T-helper 22 cell (primary cell): ENCODE results near the gene ARFIP1.

Source experiments
- DNase-seq: peaks from one replicate; pipeline ENCODE4 v3.0.0-alpha.2; 2020; ENCODE audit warnings: low read depth

ARFIP1 gene

DNA sequence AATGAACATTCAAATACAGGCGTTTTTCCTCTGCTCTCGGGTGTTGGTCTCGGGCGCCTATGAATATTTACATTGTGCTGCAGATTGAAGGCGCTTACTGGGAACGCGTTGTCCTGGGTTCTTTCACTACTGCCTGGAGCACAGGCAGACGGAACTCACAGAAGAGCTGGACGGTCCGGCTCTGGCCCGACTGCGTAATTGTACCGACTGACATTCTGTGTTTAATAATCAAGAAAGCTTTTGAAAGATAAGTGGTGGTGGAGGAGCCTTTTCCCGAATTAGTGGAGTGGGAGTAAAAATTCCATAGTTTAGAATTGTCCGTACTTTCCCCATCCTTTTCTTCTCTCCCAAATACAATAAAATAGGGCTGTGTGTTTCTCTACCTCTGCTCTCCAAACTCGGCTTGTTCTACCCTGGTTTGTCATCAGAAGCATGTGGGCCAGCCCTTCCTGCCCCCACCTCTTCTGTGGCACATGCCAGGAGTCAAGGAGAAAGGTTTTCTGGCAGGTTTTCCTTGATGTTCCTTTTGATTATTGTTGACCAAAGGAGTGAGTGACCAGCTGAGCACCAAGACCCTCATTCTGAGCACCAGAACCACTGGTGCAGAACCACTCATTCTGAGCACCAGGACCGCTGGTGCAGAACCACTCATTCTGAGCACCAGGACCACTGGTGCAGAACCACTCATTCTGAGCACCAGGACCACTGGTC, 158.6 kb downstream of the ARFIP1 start:
- DNase-seq: no peak

DNA sequence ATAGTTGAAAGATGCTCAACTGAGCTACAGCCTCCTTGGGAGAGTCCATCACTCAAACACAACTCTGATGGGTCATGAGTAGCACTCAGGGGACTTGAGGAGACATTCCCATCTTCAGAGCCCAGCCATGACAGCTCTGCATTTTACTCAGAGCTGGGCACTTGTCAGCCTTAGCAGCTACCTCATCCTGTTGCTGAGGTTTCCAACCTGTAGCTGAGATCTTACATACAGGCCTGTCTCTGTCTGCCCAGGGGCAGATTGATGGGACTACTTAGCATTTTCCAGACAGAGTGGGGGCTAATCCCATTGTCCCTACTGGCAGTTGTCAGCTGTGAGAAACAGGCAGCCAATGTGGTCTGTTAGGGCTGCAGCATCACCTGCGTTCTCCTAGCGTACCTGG, 159.9 kb downstream of the ARFIP1 start:
- no peak for DNase-seq

DNA sequence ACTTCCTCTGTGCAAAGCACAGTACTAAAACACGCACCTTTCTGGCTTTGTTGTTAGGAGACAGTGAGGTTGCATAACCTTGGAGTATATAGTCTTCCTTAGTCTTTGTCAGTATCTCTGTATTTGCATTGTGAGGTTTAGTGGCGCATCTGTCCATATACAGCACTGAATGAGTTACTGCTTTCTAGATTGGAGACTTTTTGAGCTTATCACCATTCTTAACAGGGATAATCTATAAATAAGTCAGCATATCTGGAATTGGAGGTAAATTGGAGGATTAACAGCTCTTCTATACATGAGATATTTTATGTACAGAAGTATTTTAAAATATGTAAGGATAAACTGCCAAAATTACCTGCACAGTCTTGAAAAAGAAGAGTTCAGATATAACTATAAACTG, 160.7 kb downstream of the ARFIP1 start:
- no peak for DNase-seq

DNA sequence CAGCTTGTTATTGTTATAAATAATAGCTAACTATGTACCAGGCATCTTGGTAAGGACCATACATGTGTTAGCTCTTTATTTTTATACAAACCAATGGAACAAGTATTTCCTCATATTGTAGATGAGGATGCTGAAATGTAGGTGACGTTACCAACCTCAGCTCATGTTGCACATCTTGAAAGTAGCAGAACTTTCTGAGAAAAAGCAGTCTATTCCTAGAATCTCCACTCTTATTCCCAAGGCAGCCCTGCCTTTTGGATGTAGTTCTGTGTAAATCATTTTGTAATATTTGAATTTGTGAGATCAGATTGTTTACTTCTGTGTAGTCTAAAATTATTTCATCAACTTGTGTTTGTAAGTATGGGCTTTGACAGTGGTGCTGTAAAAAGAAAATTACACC, 161.7 kb downstream of the ARFIP1 start:
- no peak for DNase-seq

GRCh38 chr4:152942346-152942745, 162.6 kb downstream of the ARFIP1 start:
- DNase-seq: no peak

GRCh38 chr4:152943672-152944071, 163.9 kb downstream of the ARFIP1 start:
- DNase-seq: no peak

DNA sequence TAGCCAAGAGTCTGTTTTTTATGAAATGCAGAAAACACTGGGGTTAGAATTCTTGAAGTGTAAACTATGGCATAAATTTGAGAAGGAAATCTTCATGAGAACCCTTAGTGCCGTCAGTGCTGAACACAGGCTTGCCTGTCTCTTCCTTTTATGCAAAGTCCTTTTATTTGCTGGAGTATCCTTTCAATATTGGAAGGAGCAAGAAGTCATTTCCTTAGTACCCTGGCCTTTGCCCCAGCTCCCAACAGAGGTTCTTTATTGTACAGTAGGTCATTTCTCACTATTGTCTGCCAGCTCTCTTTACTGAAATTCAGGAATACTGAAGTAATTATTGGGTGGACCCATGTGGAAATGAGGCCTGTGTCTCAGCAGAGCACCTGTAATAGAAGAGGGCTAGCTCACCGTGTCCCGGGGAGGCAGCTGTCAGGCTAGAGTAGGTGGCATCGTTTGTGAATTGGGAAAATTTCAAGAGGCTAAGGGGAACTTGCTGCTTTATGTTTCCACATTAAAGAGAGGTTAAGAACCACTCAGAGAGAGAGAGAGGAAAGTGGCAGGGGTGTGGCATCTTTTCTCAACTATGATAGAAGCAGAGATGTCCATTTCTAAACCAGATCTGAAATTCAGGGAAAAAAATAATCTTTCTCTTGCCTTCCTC, 165.0 kb downstream of the ARFIP1 start:
- no peak for DNase-seq

DNA sequence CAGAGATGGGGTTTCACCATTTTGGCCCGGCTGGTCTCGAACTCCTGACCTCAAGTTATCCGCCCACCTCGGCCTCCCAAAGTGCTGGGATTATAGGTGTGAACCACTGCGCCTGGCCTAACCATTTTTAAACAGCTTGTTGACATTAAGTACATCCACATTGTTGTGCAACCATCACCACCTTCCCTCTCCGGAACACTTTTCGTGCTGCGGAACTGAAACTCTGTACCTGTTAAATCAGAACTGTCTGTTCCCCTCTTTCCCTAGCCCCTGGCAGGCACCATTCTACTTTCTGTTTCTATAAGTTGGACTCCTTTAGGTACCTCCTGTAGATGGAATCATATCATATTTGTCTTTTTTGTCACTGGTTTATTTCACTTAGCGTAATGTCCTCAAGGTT, 165.9 kb downstream of the ARFIP1 start:
- DNase-seq: no peak

- no peak for DNase-seq
Measured at GRCh38 chr4:152946446-152946845, 166.7 kb downstream of the ARFIP1 start.

- no peak for DNase-seq
Measured at GRCh38 chr4:152947311-152947710, 167.6 kb downstream of the ARFIP1 start.

DNA sequence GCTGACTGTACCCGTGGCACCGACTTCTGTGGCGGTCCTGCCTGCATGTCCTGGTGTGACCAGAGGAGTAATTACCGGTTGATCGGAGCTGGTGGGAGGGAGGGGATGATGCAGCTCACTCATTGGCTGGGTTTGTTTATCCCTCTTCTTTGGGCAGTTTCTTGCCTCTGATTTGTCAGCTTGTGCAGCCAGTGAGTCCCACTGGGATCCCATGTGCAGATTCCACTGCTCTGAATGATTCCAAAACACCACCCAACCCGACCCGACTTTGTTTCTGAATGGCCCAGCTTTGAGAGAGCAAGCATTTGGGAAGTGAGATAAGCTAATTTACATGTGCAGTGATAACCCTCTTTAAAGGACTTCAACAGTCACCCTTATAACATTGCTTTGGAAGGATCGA, 170.2 kb downstream of the ARFIP1 start:
- no peak for DNase-seq

GRCh38 chr4:152950402-152951274, 170.9 kb downstream of the ARFIP1 start:
- DNase-seq: no peak

DNA sequence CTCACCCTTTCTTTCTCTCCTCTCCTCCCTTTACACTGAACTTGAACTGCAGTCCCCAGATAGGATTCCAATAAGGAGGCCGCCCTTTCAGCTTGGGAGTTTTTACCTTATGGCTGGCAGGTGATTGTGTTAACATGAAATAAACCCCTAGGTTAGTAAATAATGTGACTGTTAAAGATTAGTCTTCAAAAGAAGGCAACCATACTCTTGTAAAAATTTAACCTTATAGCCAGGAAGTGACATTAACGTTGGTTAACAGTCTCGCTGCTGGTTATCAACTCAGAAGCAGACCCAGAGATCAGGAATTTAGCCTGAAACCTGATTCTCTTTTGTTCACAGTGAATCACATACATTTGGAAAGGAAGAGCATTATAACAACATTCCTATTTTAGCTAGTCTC, 171.6 kb downstream of the ARFIP1 start:
- no peak for DNase-seq

DNA sequence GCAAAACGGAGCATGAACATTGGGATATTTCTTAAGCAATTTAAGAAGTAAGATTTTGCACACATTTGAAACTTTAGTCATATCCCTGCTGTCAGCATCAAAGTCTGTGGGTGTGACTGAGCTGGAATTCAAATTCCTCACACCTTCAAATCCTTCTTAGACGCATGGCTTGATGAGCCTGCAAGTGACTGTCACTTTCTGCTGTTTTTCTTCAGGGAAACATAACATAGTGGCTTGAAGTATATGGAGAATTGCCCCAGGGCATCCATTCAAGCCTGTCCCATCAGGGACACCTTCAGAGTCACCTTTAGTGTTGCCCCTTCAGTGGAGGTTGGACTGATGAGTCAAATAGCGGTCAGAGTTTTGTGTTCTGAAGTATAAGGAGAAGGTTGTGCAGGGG, 173.8 kb downstream of the ARFIP1 start:
- no peak for DNase-seq

GRCh38 chr4:152954741-152955140, 175.0 kb downstream of the ARFIP1 start:
- DNase-seq: no peak

DNA sequence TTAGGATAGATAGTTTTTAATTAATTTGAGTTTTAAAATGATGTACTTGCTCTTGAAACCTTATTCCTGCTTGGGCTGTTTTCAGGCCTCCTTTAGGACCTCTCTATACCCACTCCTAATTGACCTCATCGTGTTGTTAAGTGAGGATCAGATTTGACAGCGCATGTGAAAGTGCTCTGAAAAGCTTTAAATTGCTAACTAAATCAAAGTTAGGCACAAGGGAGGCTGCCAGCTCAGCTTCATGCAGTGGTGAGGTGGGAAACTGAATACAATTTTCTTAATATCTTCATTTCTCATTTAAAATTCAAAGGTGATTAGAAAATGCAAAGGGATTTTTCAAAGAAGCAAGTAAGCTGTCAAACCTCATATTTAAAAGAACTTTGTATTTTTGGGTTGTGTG, 176.4 kb downstream of the ARFIP1 start:
- no peak for DNase-seq

GRCh38 chr4:152956650-152957436, 177.1 kb downstream of the ARFIP1 start:
- DNase-seq: no peak

GRCh38 chr4:152957437-152958171, 177.8 kb downstream of the ARFIP1 start:
- no peak for DNase-seq

GRCh38 chr4:152959080-152959479, 179.3 kb downstream of the ARFIP1 start:
- DNase-seq: no peak

- no peak for DNase-seq
Measured at GRCh38 chr4:152960082-152960481, 180.3 kb downstream of the ARFIP1 start.

DNA sequence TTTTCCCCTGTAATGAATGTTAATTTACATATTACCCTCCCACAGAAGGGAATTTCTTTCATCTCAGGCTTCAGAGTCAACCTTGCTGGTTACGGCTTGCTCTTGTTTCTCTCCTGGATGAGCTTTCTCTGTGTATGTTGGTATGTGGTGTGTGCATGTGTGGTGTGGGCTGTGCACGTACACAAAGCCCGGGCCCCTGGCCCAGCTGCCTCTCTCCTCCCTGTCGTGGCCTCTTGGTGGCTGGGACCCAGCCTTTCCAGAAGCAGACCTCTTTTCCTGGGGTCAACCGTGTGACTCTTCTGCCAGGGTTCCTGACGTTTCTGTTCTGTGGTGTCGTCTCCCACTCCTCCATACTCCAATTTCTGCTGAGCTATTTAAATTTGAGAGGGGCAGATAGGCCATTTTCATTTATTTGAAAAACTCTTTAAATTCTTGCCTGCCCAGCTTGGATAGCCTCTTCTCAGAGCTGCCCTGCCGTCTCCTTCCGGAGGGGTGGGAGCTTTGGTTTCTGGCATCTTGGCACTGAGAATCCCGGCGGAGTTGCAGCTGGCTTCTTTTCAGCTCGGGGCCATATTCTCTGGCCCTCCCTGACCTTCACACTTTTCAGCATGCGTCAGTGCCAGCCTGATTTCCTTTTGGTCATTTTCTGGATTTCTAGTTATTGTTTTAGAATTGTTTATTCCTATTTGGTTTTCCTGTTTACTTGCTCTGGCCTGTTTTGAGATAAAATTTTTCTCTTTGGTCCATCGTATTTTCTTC, 181.4 kb downstream of the ARFIP1 start:
- no peak for DNase-seq
